ENCODE results near the gene ZFAND6.

GRCh38 chr15:80031841-80032240, 27.6 kb upstream of the ZFAND6 start:
- TF ChIP-seq POLR2A (IDR thresholded peaks at IDR 0.05; ENCODE audit: low read depth, low read length), result no peak
- TF ChIP-seq POLR2AphosphoS5 (IDR thresholded peaks at IDR 0.05; ENCODE audit: low read depth, low read length), result no peak
- TF ChIP-seq TAF1 (IDR thresholded peaks at IDR 0.05; ENCODE audit: low read depth, low read length), result no peak
